ENCODE results near the gene NEDD4L. TPM values are rescaled to one million over a fixed set of nuclear protein-coding genes. Genes with fewer than 3 reads are reported as not detected.
"Not testable (repeated sequence)": the region's sequence is repeated elsewhere in the genome, so short reads cannot be mapped to it uniquely, and the experiment has no call there.

NEDD4L gene
- total RNA-seq, 1 experiment from 2014 or later, result 83.9 TPM

- DNase-seq (ENCODE audit: low read depth), result peak; percentile 36
Measured at GRCh38 chr18:58257461-58257860, 213.4 kb downstream of the NEDD4L start.

GRCh38 chr18:58258692-58259342 lies 214.8 kb downstream of the NEDD4L start:
- DNase-seq (ENCODE audit: low read depth), result no peak

DNA sequence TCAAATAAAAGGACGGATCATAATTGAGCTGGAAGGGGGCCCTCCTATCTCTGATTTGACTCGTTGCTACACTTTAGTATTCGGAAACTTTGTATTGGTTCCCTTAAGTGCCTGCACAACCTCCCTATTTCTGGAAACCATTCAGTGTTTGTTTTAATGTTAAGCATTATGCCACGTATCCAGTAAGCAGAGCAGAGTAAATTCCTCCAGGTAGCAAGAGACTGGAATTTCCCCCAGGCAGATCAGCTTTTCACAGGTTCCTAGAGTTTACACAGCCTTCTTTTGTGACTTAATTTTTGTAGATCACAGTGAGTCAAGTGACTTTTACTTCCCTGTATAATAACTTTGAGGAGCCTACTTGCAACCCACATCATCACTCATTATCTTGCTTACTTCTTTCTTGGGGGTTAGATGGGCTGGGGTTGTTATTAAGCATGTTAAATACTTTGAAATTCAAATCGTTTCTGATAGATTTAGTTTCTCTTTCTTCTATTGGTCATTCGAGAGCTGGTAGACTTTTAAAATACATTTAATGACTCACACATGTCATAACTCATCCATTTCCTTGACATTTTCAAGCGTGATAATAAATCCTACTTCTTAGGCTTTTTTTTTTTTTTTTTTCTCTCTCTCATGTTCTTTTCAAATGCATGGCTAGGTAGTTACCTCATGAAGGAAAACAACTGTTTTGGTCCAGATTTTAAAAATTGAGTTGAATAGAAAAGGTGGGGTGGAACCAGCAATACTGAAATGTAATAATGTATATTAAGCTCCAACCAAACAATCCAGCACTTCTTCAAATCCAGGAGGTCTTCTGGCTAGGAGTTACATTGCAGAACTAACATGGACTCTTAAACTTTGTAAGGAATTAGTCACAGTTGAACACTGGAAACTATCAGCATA lies 219.3 kb downstream of the NEDD4L start:
- DNase-seq (ENCODE audit: low read depth), result peak; percentile 81

DNA sequence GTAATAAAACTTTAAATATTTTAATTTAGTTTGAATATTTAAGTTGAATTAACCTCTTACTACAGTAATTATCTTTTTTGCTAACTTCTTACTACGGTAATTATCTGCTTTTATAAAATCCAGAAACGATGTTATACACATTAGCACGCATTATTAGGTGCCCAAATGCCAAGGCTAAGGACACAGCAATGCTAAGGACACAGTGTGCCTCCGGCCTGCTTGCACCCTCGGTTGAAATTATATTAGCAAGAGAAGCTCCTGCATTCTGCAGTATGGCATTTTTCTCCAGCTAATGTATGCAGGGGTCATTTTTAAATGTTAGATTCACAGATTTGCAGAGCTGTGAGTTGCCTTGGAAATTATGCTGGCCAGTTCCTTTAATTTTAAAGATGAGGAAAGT lies 220.0 kb downstream of the NEDD4L start:
- DNase-seq (ENCODE audit: low read depth), result no peak

DNA sequence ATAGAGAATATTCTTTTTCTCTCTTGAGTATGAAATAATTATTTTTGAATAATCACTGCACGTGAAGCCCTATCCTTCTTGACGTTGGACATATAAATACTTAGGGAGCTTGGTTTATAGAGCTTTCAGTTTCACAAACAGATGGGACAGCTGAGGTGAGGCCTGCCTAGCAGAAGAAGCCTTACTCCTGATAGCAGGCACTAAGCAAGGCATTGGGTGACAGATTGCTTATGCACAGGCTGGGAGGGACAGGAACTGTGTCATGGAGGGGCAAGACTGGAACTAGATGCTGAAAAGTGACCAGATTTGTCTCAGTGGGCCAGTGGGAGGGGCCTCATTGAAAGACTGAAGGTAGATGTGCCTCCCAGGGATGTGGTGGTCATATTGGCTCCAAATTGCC lies 220.8 kb downstream of the NEDD4L start:
- no peak for DNase-seq (ENCODE audit: low read depth)

DNA sequence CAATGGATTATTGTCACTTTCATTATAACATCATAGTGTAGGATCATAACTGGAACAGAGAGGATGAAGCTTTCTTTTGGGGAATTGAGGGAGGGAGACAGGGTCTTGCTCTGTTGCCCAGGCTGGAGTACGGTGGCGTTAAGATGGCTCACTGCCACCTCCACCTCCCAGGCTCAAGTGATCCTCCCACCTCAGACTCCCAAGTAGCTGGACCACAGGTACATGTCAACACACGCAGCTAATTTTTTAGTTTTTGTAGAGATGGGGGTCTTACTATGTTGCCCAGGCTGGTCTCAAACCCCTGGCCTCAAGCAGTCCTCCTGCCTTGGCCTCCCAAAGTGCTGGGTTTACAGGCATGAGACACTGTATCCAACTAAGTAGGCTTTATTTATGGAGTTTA lies 221.5 kb downstream of the NEDD4L start:
- not testable (repeated sequence) for DNase-seq (ENCODE audit: low read depth)

- no peak for DNase-seq (ENCODE audit: low read depth)
Measured at GRCh38 chr18:58266291-58266690, 222.3 kb downstream of the NEDD4L start.

GRCh38 chr18:58267493-58267892 lies 223.5 kb downstream of the NEDD4L start:
- no peak for DNase-seq (ENCODE audit: low read depth)

DNA sequence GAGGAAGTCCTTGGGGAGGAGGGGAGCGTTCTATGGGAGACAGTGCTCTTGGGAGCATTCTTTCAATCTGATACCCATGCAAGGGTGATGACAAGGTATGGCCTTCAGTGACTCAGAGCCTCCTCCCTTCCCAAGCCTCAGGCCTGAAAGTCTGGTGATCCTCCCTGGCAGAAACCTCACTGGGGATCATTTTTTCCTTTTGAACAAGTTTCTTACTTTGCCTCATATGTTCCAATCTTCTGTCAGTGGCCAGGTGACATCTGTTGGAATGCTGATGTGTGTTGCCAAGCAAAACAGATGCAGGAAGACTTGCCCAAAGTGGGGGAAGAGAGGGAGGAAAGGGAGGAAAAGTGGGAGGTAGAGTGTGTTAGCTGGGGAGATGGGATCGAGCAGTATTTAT lies 224.8 kb downstream of the NEDD4L start:
- DNase-seq (ENCODE audit: low read depth), result peak; percentile 89

DNA sequence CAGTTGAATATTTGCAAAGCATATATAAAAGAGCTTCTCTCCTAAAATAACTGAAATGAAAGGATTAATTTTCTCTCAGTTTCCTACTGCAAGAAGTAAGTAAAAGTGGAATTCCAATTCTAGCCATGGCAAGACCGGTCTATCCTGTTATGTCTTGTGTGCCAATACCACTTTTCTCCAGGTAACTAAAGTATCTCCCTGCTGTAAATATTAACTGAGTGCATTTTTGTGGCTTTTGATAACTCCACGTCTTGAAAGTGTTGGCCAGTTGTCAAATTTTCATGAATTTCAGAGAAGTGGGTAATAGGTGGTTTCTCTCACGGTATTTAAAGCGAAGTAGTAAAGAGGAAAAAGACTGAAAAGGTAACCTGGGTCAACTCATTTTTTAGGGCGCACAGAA lies 225.9 kb downstream of the NEDD4L start:
- DNase-seq (ENCODE audit: low read depth), result no peak

DNA sequence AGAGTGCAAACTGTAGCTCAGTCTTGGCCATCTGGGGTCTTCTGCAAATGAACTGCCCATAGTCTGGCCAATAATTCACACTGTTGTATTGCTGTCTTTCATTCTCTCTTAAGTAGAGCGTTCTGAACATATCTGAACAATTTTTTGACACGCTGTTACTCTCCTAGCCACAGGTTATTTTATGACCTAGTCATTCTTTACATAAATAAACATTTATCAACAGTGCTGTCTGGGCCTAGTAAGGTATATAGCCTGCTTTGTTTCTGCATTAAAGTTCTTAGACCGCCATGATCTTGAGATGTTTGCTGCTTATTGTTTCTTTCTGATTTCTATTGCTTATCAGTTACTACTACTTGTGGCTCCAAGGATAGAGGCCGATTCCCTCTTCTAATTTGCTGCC lies 226.4 kb downstream of the NEDD4L start:
- DNase-seq (ENCODE audit: low read depth), result no peak

GRCh38 chr18:58271770-58272169 lies 227.7 kb downstream of the NEDD4L start:
- no peak for DNase-seq (ENCODE audit: low read depth)

DNA sequence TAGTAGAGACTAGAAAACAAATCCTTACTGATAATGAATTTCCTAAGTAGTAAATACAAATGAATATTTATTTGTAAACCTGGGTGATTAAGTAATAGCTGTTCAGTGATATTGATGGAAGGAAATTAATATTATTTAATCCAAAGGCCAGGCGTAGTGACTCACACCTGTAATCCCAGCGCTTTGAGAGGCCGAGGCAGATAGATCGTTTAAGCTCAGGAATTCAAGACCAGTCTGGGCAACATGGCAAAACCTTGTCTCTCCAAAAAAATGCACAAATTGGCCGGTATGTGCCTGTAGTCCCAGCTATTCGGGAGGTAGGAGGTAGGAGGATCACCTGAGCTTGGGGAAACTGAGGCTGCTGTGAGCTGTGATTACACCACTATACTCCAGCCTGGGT lies 228.2 kb downstream of the NEDD4L start:
- no peak for DNase-seq (ENCODE audit: low read depth)

DNA sequence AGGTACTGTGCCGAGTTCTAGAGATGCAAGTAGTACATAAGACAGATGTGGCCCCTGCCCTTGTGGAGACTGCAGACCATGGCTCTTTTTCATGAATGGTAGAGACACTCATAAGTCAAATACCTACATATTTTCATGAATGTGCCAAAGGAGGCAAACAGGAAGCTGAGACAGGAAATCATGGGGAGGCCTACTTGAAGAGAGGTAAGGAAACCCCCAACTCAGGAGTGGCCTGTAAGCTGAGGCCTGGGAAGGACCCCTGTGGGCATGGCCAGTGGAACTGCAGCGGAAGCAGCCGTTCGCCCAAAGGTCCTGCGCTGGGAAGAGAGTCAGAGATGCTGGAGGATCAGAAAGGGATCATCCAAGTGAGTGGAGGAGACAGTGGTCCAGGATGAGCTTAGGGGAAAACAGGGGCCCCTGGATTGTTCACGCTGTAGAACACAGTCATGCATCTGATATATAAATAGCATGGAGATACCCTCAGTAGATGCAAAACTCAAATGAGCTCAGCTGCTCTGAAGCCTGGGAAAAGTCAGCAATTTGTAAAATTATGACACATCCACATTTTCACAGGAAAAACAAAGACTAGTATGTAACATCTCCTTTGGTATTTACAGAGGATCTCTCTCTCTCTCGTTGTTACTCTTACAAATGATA lies 228.9 kb downstream of the NEDD4L start:
- peak; percentile 21 for DNase-seq (ENCODE audit: low read depth)

DNA sequence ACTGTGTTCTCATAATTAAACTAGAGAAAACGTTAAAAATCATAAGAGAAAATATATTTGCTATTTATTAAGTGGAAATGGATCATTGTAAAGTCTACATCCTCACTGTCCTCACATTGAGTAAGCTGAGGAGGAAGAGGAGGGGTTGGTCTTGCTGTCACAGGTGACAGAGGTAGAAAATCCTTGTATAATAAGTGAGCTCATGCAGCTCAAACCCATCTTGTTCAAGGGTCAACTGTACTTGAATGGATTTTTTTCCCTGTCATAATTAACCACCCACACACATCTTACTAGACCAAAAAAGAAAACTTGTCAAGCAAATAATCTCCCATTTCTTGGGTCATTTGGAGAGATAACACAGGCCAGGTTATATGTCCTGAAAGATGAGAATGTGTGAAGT lies 231.2 kb downstream of the NEDD4L start:
- DNase-seq (ENCODE audit: low read depth), result no peak

DNA sequence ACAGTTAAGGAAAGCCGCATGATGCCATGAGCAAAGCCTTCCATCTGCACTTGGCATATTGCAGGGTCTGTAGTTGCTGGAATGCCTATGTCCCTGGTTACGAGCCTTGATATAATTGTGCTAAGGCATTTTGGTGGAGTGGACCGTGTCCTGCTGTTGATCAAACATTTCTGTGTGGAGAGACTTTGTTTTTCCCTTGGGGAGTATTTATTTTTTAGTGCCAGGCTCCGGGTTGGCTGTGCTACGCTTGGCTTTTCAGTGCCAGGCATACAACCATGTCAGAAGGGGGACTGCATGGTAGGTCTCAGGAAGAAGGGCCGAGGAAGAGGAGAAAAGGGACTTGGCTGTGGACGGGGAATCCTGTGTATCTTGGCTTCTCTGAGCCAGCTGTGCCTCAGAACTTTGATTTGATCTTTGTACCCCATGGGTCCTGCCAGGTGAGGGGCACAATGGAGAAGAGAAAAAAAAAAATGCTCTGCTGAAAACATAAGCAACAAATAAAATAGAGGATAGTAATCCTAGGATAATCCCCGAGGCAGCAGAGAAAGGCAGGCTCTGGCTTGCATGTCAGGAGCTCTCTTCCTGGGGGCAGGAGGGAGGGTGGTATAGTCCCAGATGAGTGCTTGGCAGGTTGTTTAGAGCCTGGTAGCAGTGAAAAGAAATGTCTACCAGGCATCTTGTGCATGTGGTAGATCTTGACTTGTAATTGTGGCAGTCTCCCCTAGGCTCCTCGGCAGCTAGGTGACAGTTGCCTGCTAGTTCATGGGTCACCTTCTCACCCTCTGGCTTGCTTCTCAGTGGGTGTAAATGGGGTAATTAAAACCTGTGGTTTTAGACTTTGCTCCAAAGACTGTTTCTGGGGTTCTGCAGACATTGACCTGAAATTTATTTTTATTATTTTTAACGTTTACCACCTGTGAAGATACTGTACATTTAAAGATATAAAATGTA lies 233.0 kb downstream of the NEDD4L start:
- no peak for DNase-seq (ENCODE audit: low read depth)

DNA sequence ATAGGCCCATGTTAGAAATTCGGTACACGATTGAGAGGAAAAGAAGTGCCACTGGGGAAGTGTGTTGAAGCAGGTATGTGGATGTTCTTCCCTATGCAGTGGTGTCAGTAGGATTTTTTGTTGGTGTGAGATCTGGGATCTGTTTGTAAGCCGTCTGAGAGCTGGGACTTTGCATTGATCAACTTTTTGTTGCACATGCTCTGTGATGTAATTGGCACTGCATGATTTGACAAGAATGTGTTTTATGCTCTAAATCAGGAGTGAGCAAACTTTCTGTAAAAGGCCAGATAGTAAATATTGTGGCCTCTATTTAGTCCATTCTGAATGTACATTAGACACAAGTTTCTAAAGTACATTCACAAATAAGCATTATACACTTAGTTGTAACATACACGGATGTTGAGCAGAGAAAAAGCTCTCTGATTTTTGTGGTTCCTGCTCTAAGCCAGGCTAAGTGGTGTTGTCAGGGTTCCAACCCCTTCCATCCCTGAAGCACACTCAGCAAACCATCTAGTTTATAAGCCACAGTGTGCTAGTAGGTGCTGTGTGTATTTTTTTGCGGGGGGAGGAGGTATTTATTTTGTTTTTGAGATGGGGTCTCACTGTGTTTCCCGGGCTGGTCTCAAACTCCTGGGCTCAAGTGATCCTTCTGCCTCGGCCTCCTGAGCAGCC lies 235.6 kb downstream of the NEDD4L start:
- no peak for DNase-seq (ENCODE audit: low read depth)

GRCh38 chr18:58280191-58280590 lies 236.2 kb downstream of the NEDD4L start:
- no peak for DNase-seq (ENCODE audit: low read depth)

DNA sequence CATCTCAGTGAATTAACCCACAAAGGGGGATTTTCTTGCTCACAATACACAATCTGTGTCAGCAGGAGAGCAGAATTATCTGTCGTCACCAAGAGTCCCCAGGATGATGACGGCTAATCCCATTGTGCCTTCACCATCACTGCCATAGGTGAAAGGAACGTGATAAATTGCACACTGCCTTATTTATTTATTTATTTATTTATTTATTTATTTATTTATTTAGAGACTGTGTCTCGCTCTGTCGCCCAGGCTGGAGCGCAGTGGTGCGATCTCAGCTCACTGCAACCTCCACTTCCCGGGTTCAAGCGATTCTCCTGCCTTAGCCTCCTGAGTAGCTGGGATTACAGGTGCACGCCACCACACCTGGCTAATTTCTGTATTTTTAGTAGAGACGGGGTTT lies 238.8 kb downstream of the NEDD4L start:
- DNase-seq (ENCODE audit: low read depth), result not testable (repeated sequence)

DNA sequence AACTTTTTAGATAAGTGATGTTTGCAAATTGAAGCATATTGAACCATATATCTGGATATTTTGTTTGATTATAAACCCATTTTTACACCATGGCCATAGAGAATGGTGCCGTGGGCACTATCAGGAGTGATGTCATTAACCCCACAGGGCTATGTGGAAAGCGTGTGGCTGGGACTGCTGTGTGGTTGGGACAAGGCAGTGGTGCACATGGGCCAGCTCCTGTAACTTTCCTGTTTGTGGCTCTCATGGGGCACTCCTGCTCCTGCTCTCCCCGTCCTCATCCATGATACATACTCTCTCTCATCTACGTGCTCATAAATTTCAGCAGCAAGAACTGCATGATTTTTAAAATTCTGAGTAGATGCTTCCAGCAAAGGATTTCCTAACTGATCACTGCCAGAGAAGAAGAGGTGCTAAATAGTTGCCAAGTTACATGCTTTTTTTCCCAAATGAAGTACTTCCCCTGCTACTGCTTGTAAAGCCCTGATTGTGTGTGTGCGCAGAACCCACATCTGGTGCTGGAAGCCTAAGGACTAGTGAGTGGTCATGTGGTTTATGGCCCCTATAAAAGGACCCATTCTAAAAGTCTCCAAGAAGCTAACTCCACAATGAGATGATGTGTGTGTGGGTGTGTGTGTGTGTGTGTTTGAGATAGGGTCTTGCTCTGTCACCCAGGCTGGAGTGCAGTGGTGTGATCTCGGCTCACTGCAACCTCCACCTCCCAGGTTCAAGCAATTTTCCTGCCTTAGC lies 240.8 kb downstream of the NEDD4L start:
- no peak for DNase-seq (ENCODE audit: low read depth)

Measured in HT1080 (cell line).